Measurements from ENCODE around the gene FBLN1. TPM values are rescaled to one million over a fixed set of nuclear protein-coding genes. Genes with fewer than 3 reads are reported as not detected.

FBLN1 gene, protein sequence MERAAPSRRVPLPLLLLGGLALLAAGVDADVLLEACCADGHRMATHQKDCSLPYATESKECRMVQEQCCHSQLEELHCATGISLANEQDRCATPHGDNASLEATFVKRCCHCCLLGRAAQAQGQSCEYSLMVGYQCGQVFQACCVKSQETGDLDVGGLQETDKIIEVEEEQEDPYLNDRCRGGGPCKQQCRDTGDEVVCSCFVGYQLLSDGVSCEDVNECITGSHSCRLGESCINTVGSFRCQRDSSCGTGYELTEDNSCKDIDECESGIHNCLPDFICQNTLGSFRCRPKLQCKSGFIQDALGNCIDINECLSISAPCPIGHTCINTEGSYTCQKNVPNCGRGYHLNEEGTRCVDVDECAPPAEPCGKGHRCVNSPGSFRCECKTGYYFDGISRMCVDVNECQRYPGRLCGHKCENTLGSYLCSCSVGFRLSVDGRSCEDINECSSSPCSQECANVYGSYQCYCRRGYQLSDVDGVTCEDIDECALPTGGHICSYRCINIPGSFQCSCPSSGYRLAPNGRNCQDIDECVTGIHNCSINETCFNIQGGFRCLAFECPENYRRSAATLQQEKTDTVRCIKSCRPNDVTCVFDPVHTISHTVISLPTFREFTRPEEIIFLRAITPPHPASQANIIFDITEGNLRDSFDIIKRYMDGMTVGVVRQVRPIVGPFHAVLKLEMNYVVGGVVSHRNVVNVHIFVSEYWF
- total RNA-seq = 43.8 and 87.7 TPM in 2 replicates

GRCh38 chr22:45502215-45503049 is at the start of gene FBLN1:
FBLN1 (plus strand) TSS chr22:45502883; CDS start chr22:45502986, 103 bp downstream.

Other genes with a start within 250 kb of the FBLN1 start
- not detected in 2 replicates for gene UPK3A, start 217.9 kb upstream of the FBLN1 start, total RNA-seq
- gene FAM118A, start 192.9 kb upstream of the FBLN1 start, total RNA-seq = 7.6 and 9.5 TPM in 2 replicates
- not detected in 2 replicates for gene SMC1B, start 89.3 kb upstream of the FBLN1 start, total RNA-seq
- 0.25 and 0.81 TPM in 2 replicates for gene RIBC2, start 89.2 kb upstream of the FBLN1 start, total RNA-seq
- 82.8 and 104 TPM in 2 replicates for gene ATXN10, start 169.0 kb downstream of the FBLN1 start, total RNA-seq

Data from mesangial cell (primary cell).